HG03521 (cell line): ENCODE results near the gene NPTXR.

Source experiments
- ATAC-seq: cut with Tn5 transposase; IDR thresholded peaks from one replicate; pipeline ENCODE4 v1.9.1; 2021; ENCODE audit warnings: mild to moderate bottlenecking, moderate library complexity; ENCODE audit not compliant: unreplicated experiment

Gene NPTXR

DNA sequence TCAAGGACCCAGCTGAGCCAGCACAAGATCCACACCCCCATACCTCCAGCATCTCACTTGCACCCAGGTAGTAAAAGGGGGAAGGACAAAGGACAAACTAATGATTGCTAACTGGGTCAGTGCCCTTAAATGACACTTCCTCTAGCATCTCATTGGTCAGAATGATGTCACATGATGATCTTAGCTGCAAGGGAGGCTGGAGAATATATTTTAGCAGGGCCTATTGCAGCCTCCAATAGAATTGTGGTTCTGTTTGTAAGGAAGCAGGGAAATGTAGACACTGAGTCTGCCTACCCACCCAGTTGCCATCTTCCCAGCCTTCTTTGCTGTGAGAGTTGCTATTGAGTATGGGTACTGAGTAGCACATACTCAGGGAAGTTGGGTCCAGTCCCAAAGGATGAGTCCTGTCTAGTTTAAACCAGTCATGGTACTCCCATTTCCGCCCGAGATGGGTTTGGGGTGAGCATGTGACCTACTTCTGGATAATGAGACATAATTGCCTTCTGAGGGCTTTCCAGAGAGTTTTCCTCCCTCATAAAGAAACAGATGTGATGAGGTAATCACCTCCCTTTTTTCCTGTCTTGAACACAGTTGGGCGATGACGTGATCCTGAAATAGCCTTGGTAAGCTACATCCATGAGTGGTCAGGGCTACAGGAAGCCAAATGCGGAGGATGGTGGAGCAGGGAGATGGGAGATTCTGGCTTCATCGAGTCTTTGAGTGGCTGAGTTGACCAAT is 44.4 kb downstream of the NPTXR start:
- no peak for ATAC-seq

DNA sequence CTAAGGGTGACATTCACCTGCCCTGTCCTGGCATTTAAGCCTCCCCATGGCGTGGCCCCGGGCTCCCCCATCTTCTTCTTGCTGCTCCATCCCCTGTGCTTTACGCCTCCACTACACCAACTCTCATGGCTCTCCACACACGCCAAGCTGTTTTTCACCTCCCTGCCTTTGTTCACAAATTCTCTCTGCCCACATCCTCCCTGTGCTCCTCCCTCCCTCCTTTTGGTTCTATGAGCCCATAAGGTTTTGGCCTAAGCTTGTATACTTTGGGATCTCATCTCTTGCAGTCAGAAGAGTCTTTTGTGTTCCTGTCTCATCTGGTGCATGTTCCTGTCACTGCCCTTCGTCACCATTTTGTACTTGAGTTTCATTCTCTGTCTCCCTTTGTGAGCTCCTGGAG is 45.3 kb downstream of the NPTXR start:
- ATAC-seq, result no peak

DNA sequence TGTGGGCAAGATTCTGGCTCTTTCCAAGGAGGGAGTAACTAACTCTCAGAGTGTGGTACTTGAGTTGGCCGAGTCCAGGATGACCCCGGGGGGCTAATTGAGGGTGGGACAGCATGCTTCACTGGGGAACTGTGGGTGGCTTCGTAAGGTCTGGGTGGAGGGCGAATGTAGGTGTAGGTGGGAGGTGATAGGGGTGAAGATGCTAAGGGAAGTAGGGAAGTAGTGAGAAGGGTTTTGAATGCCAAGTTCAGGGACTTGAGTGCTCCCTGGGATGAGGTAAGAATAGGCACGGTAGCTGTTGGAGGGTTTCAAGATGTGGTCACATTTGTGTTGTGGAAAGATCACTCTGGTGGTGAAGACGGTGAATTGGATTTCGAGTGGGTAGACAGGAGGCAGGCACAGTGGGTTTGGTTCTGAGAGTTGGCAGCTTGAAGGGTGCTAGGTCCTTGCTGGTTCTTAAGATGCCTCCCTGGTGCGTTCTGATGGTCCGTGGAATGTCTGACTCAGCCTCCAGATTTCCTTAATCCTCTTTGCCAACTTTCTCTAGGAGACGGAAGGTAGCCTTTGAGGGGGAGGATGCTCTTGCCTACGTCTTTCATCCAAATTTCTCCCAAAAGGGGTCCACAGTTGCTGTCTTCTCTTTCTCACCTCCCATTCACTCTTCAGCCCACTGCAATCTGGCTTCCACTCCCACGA is 47.4 kb downstream of the NPTXR start:
- ATAC-seq, result no peak

DNA sequence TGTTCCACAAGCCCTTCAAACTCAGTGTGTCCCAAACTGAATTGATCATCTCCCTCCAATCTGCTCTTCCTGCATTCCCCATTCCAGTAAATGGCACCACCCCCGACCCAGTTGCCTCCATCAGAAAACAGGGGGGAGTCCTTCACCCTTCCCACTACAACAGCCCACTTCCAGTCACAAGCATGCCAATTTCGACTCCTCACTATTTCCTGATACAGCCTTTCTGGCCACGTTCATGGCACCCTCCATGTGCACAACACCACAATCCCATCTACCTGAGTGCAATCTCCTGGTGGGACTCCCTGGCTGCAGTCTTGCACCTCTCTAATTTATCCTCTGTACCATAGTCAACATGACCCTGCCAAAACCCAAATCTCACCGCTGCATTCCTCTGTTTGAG is 48.3 kb downstream of the NPTXR start:
- no peak for ATAC-seq

GRCh38 chr22:38793721-38794466 is 49.9 kb downstream of the NPTXR start, which contains the start of gene DNAL4:
TSS of gene DNAL4 (minus strand) at chr22:38794143. CDS start at chr22:38782731, 11,412 bp downstream.
- peak; percentile 90 for ATAC-seq

DNA sequence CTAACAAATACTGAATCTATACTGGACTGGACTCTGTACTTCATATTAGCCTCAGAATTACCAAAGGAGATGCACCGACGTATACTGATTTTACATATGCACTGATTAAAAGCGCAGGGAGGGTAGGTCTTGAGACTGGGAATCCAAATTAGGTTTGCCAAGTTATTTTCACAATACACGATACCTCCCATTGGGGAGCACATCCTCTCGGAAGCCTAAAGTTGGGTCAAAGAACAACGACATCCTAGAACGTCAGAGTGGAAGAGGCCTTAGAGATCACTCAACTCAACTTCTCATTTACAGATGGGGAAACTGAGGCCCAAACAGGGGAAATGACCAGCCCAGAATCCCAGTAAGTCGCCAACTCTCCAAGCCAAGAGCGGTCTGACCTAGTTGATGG is 50.5 kb downstream of the NPTXR start:
- no peak for ATAC-seq

GRCh38 chr22:38792833-38793232 is 51.0 kb downstream of the NPTXR start:
- no peak for ATAC-seq

DNA sequence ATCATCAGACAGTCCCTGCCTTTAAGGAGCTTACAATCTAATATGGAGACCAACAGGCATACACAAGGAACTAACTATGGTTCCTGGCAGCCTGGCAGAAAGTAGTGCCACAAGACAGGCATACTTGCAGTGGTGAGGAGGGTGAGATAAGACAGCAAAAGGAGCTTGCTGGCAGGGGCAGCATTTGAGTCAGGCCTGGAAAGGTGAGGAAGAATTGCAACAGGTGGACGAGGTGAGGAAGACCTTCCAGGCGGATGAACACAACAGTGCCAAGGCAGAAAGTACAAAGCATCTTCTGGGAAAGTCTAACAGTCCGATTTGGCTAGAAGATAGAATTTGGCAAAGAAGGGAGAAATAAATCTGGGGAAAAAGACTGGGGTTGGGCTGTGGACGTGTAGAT is 54.2 kb downstream of the NPTXR start:
- no peak for ATAC-seq

DNA sequence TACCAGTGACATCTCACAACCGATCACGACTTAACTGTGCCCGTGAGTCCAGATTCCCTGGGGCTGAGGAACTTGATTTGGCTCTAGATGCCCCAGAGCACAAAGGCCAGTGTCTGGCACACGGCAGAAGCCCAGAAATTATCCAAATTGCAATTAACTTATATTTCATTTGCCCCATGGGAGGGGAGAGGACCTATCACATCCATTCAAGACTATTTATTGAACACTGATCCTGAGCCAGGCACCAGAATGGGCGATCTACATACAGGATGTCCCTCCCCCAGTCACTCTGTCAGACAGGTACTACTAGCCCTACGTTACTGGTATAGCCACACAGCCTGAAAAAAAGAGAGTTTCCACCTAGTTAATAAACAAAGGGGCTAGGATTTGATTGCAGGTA is 55.0 kb downstream of the NPTXR start:
- no peak for ATAC-seq

- no peak for ATAC-seq
Measured at GRCh38 chr22:38788021-38788816, 55.6 kb downstream of the NPTXR start.

GRCh38 chr22:38786631-38787030 is 57.2 kb downstream of the NPTXR start:
- ATAC-seq, result no peak

GRCh38 chr22:38784856-38785255 is 59.0 kb downstream of the NPTXR start:
- ATAC-seq, result no peak

DNA sequence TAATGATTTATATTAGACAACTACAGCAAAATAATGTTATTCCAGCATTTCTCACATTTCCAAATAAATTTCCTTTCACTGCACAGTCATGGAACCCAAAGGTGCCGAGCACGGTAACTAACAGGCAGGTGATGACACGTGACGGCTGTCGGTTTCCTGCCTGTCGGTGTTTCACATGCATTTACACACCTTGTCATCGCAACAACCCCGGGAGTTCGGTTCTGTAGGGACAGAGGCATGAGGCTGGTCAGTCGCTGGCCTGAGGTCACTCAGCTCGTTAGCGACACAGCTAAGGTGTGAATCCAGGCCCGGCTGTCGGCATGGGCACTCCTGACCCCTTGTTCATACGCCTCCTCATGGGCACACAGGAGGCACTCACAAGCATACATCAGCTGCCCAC is 59.8 kb downstream of the NPTXR start:
- ATAC-seq, result no peak

DNA sequence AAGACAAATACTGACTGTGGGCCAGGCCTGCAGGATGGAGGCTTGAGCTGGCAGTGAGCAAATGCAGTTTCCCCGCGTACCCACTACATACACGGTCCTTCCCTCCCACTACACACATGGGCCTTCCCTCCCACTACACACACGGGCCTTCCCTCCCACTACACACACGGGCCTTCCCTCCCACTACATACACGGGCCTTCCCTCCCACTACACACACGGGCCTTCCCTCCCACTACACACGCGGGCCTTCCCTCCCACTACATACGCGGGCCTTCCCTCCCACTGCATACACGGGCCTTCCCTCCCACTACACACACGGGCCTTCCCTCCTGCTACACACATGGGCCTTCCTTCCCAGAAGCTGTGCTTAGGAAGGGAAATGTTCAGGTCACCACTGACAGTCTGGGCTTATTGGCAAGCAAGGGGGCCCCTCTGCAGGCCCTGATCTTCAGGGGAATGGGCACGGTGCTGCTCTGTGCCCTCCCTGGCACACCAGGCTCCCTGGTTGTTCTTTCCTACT is 60.7 kb downstream of the NPTXR start:
- no peak for ATAC-seq

DNA sequence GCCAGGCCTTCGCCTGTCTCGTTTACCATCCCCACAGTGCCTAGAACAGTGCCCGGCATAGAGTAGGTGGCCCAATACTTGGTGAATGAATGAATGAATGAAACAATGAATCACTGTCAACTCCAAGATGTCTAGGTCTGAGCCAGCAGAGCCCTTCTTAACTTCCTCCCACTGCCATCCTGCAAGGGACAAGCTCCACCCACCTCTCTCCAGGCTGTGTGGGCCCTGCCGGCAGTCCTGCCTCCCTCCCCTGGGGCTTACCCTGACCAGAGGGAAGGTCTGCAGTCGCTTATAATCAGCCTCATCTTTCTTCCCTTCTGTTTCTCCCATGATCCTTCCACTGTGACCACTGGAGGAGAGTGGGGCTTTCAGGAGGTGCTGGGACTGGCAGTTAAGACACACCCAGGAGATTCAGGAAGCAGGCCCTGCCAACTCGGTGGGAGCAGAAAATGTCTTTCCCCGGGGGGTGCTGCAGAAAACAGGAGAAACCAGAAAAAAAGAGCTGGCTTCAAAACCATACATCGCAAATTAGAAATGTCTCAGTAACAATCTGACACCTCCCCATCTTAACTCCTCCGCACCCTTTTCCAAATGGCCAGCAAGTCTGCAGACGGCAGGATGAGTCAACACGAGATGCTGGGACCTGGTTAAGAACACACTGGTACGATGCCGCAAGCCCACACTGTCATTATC is 61.3 kb downstream of the NPTXR start:
- ATAC-seq, result no peak

GRCh38 chr22:38781033-38781432 is 62.8 kb downstream of the NPTXR start:
- ATAC-seq, result no peak

DNA sequence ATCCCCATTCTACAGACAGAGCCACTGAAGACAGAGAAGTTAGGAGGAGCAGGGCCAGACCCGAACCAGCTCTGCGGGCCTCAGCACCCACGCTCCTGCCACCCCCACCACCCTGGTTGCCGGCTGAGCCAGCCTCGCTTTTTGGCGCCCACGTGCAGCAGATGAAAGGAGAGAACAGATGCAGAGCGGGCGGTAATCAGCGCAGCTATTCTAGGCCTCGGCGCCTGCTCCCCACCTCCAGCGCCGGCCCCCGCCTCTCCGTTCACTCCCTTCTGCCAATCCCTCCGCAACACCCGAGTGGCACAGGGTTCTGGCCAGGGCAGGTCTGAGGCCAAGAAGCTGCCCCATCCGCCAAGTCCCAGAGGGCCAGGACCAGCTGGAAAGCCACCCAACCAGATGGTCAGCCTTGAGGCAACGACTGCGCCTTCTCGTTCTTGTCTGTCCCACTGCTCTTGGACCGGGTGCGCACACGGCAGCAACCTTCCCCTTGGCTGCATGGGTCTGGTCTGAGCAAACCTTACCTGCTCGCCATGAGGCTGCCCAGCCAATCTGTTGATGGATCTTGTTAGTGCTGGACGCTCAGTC is 66.6 kb downstream of the NPTXR start:
- ATAC-seq, result no peak

- ATAC-seq, result no peak
Measured at GRCh38 chr22:38776086-38776485, 67.7 kb downstream of the NPTXR start.

GRCh38 chr22:38775656-38776055 is 68.2 kb downstream of the NPTXR start:
- no peak for ATAC-seq
